Fibroblast of mammary gland (primary cell): ENCODE data around the gene CDYL.
"Not testable (repeated sequence)": the region's sequence is repeated elsewhere in the genome, so short reads cannot be mapped to it uniquely, and the experiment has no call there.

Source experiments
- DNase-seq: peaks from one replicate; pipeline ENCODE4 v3.0.0-alpha.2; 2010; ENCODE audit warnings: low read depth
- H3K4me3 ChIP-seq: 2 replicates; pipeline ENCODE4 v1.5.1; 2011; ENCODE audit warnings: low read depth, mild to moderate bottlenecking, low read length, moderate library complexity; ENCODE audit not compliant: control insufficient read depth
- TF ChIP-seq, protein P1 (sequence below): conservative IDR thresholded peaks from 2 replicates; pipeline ENCODE4 v1.5.1; 2011; ENCODE audit warnings: low read depth, low read length, inconsistent platforms; ENCODE audit not compliant: control insufficient read depth, insufficient read depth

The CDYL gene

DNA sequence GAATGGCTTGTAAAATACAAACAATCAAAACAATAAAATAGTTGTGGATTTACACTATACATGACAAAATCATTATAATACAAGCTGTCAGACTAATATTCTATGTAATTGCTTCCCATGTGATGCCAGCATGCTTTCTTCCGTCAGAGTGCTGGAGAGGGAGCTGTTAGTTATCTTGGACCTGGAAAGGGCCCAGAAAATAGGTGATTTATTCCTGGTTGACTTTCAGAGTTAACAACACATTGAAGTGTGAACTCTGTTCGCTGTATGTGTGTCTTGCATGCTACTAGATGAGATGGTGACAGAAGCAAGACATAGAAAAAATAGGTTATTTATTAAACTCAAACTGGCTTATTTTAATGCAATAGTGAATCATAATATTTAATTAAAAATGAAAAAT lies 70.2 kb downstream of the CDYL start:
- no peak overlapping the region for H3K4me3 ChIP-seq
- TF ChIP-seq, protein P1, sequence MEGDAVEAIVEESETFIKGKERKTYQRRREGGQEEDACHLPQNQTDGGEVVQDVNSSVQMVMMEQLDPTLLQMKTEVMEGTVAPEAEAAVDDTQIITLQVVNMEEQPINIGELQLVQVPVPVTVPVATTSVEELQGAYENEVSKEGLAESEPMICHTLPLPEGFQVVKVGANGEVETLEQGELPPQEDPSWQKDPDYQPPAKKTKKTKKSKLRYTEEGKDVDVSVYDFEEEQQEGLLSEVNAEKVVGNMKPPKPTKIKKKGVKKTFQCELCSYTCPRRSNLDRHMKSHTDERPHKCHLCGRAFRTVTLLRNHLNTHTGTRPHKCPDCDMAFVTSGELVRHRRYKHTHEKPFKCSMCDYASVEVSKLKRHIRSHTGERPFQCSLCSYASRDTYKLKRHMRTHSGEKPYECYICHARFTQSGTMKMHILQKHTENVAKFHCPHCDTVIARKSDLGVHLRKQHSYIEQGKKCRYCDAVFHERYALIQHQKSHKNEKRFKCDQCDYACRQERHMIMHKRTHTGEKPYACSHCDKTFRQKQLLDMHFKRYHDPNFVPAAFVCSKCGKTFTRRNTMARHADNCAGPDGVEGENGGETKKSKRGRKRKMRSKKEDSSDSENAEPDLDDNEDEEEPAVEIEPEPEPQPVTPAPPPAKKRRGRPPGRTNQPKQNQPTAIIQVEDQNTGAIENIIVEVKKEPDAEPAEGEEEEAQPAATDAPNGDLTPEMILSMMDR: no peak
- DNase-seq: no peak

DNA sequence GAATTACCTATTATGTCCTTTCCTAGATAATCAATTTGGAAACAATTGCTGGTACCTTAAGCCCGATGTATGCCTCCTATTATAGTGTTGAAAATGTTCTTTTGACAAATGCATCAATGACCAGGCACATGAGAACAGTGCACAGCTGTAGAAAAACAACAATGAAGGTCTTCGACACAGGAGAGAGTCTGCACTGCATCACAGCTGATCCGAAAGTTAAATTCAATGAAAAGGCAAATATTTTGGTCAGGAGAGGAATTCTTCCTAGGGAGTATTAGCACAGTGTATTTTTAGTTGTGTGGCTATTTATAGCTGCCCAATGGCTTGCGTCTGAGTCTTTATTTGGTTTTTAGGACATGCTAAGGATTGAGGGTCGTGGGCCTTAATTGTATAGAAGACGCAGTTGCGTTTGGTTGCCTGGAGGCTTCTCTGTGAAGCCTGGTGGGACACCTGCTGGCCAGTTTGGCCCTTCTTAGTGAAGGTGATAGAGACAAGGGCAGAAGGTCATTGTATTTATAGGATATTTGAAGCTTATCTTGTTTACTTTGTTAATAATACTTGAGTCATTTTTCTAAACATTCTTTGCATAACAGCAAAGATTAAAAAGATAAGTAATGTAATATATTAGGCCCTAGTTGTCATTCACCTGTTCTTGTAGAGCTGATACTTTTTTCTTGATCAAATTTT lies 72.3 kb downstream of the CDYL start:
- TF ChIP-seq, protein P1: peak; percentile 31
- H3K4me3 ChIP-seq: no peak overlapping the region
- DNase-seq: peak; percentile 14

DNA sequence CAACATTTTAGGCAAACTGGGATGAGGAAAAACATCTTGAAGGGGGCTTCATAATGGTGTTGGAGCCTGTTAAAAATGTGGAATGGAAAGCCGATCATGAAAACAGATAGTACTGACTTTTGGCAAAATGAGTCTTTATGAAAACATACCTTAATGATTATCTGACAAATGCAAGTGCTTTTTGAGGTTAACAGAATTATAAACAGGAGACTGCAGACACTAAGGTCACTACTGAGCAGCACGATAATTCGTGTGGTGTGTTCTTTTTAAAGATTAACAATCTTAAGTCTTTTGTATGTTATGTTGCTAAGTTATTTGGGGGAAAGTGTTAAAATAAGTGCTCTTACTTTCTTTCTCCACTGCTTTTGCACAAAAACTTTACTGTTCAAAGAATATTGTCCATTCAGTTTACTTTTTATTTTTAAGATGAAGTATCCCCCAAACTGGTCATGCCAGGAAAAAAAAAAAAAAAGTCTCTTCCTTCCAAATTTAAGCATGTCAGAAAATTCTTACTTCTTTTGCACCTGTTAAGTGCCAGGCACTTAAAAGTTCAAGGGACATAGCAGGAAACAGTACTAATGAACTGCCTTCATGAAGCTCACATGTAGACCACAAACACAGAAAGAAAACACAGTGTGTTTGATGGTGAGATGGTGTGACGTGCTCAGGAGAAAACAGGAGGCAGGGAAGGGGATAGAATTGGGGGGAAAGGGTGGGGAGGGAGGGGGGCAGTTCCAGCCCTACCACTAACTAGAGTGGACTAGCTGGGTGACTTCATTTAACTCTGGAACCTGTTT lies 73.2 kb downstream of the CDYL start:
- no peak overlapping the region for H3K4me3 ChIP-seq
- TF ChIP-seq, protein P1: no peak
- no peak for DNase-seq

DNA sequence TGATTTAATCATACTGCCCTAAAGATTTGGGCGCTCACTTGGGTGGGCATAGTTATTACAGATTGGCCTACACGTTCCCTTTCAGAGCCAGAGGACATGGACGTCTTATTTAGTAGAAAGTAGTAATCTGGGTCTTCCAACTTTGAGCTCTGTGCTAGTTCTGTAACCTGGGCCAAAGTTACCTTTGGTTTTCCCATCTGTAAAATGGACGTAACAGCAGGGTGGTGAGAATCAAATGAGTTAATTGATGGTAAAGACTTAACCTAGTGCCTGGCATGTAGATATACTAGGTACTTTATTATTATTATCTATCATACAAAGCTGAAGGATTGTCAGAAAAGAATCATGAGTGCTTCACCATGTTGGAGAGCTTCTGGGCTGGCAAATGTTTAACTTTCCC lies 74.8 kb downstream of the CDYL start:
- no peak for DNase-seq
- H3K4me3 ChIP-seq: no peak overlapping the region
- TF ChIP-seq, protein P1: no peak

DNA sequence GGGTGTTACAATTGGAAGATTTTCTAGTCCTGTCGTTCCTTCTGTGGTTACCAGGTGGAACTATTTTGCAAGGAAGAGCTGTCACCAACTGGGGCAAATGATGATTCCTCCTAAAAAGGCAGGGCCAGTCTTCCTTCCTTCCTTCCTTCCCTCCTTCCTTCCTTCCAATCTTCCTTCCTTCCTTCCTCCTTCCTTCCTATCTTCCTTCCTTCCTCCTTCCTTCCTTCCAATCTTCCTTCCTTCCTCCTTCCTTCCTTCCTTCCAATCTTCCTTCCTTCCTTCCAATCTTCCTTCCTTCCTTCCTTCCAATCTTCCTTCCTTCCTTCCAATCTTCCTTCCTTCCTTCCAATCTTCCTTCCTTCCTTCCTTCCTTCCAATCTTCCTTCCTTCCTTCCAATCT lies 76.0 kb downstream of the CDYL start:
- DNase-seq: not testable (repeated sequence)

DNA sequence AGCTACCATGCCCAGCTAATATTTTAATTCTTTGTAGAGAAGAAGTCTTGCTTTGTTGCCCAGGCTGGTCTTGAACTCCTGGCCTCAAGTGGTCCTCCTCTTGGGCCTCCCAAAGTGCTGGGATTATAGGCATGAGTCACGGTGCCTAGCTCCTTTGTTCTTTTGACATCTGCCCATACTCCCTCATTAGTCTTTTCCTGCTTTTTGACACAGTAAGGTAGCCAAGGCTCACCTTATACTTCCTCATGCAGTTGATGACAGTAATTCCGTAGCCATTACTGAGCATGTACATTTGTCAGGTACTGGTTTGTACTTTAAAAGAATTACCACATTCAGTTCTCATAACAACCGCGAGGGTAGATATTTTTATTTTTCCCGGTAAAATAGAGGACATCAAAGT lies 76.7 kb downstream of the CDYL start:
- no peak for DNase-seq
- TF ChIP-seq, protein P1: no peak
- no peak overlapping the region for H3K4me3 ChIP-seq

More for the DNA sequence above, 76.0 kb downstream of the CDYL start:
- not testable (repeated sequence) for H3K4me3 ChIP-seq

DNA sequence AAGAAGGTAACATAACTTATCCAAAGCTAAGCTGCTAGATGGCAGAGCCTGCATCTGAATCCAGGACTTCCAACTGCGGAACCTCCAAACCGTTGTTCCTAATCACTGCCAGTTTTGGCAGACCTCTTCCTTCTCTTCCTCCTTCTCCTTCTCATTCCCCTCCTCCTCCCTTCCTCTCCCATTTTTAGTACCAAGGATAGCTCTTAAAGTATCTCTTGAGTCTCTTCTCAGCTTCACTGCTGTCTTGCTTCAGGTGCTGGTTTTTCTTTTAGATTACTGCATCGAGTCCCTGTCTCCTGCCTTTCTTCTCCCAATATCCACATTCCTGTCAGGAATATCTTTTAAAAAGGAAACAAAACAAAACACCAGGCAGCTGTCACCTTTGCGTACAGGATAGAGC lies 77.1 kb downstream of the CDYL start:
- DNase-seq: no peak
- no peak overlapping the region for H3K4me3 ChIP-seq
- TF ChIP-seq, protein P1: no peak
